Activated gamma-delta T cell treated with Interleukin-2 at 50 U/mL for 16 hours (primary cell): ENCODE measurements around the gene HBE1.
"Not testable (repeated sequence)": the region's sequence is repeated elsewhere in the genome, so short reads cannot be mapped to it uniquely, and the experiment has no call there.

Source experiments
- DNase-seq: peaks from one replicate; pipeline ENCODE4 v3.0.0-alpha.2; 2020

HBE1 gene

DNA sequence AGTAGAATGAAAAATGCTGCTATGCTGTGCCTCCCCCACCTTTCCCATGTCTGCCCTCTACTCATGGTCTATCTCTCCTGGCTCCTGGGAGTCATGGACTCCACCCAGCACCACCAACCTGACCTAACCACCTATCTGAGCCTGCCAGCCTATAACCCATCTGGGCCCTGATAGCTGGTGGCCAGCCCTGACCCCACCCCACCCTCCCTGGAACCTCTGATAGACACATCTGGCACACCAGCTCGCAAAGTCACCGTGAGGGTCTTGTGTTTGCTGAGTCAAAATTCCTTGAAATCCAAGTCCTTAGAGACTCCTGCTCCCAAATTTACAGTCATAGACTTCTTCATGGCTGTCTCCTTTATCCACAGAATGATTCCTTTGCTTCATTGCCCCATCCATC is 14.9 kb upstream of the HBE1 start:
- no peak for DNase-seq

DNA sequence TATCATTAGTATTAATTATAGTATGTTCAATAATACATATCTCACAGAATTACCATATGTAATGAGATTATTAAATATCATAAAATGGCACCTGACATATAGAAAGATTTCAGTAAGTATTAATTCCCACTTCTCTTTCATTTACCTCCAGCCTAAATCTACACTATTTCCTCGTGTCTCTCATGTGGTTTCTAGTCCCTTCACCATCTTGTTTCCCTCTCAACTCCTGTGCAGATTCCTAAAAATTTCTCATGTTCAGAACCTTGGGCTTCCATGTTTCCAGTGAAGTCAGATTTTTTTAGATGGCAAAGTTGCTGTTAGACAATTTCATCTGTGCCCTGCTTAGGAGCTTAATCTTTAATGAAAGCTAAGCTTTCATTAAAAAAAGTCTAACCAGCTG is 14.1 kb upstream of the HBE1 start:
- DNase-seq, result no peak

DNA sequence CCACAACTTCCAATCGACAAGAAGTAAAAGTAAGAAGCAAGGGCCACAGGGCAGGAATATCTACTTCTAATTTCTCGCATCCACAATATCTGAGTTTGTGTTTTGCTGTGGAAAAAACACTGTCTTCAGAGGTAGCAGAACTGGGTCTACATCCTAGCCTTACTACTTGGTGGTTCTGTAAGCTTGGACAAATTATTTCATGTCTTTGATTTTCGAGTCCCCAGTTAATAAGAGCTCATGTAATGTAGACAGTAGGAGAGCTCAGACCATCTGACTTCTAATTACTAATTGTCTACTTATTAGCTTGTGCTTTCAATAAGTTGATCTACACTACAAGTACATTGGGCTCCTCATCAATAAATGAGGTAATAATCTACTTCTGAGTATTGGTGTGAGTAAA is 13.3 kb upstream of the HBE1 start:
- no peak for DNase-seq

DNA sequence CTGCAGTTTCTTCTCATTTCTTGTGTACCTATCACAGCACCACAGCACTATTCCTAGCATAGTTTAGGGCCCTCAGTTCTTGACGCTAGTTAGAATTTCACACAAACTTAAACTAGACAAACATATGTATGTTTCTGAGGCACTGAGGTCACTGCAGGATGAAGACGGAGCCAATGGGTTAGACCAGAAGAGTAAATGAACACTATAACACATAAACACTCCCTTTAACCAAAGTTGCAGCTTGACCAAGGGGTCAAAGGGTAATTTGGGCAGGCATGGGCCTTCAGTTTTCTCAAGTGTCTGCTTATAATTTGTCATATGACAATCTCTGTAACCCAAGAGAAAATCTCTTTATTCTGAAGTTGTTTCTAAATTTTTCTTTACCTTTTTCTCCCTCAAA is 12.9 kb upstream of the HBE1 start:
- DNase-seq, result no peak

DNA sequence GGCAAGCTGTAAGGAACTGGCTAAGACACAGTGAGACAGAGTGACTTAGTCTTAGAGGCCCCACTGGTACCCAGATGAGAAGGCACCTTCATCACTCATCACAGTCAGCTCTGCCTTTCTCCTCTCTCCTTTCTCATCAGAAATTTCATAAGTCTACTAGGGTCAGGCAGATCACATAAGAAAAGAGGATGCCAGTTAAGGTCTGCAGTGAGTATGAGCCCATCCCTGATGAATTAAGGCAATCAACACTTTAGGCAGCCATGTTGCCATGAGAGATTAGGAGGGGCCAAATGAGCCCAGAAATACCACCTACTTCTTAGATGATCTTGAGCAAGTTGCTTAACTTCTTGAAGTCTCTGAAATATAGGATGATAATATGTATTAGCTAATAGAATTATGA is 11.9 kb upstream of the HBE1 start:
- DNase-seq, result no peak

DNA sequence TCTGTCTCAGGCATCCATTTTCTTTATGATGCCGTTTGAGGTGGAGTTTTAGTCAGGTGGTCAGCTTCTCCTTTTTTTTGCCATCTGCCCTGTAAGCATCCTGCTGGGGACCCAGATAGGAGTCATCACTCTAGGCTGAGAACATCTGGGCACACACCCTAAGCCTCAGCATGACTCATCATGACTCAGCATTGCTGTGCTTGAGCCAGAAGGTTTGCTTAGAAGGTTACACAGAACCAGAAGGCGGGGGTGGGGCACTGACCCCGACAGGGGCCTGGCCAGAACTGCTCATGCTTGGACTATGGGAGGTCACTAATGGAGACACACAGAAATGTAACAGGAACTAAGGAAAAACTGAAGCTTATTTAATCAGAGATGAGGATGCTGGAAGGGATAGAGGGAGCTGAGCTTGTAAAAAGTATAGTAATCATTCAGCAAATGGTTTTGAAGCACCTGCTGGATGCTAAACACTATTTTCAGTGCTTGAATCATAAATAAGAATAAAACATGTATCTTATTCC is 10.9 kb upstream of the HBE1 start:
- no peak for DNase-seq

DNA sequence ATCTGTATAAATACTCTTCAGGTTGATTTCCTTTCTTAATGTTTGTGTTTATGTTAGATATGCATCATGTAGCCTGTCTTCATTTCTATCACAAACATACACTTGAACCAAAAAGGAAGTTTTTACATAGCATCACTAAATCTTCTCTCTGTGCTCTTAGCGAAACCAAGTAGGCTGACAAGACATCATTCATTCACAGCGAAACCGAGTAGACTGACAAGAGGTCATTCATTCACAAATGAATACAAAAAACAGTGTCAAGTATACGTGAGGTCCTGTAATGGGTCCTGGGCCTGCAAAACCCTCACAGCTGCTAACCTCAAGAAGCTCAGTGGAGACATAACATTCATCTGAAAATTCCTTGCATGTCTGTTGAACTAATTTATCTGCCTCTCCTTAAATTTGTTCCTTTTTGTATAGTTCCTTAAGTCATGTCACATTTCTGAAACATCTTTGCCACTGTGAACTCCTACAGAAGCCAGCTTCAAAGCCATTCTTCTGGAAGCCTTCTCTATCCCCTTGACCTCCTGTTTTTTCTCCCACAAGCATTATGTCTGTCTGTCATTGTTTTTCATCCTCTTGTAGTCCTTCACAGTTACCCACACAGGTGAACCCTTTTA is 9.8 kb upstream of the HBE1 start:
- no peak for DNase-seq

DNA sequence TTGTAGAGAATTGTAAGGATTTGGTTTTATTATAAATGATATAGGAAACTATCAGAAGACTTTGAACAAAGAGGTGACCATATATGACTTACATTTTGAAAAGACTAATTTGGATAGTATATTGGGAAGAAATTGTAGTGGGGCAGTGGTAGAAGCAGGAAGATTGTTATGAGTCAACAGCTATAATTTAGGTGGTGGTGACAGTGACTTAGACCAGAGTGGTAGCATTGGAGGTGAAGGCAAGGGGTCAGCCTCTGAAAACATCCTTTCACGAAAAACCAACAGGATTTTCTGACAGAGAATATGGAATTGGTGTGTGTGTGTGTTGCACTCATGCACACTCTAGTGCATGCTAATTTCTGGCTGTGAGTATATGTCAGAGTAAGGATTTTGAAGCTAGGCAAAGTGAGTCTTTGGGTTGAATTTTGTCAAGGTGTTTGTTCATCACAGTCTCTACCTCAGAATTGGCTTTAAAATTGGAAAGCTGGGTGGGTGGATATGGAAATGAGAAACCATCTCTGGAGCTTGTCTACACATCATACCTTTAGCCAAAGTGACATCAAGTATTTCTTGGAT is 8.2 kb upstream of the HBE1 start:
- DNase-seq, result no peak

DNA sequence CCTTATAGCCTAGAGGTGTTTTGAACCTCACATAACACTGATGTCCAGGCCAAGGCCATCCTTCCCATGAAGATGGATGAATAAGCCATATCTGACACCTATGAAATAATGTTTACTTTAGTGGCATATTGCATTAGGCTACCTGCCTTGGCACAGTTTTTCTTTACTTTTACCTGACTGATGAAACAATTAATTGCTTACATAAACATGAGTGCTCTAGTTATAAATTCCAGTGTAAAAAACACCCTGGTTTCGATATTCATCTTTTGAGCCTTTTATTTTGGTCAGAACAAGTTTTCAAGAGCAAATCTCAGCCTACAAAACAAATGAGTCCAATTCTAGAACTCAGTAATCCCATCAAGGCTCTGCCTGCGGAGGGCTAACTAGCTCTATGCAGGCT is 7.0 kb upstream of the HBE1 start:
- no peak for DNase-seq

DNA sequence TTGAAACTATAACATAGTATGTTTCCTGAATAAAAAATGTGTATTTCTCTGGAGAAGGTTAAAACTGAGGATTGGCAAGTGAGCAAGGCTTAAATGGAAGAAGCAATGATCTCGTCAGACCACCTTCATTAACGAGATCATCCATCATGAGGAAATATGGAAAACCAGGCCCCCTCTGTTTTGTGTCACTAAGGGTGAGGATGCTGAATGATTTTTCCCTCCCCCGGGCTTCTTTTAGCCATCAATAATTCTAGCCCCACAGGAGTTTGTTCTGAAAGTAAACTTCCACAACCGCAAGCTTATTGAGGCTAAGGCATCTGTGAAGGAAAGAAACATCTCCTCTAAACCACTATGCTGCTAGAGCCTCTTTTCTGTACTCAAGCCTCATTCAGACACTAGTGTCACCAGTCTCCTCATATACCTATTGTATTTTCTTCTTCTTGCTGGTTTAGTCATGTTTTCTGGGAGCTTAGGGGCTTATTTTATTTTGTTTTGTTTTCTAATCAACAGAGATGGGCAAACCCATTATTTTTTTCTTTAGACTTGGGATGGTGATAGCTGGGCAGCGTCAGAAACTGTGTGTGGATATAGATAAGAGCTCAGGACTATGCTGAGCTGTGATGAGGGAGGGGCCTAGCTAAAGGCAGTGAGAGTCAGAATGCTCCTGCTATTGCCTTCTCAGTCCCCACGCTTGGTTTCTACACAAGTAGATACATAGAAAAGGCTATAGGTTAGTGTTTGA is 5.8 kb upstream of the HBE1 start:
- no peak for DNase-seq

DNA sequence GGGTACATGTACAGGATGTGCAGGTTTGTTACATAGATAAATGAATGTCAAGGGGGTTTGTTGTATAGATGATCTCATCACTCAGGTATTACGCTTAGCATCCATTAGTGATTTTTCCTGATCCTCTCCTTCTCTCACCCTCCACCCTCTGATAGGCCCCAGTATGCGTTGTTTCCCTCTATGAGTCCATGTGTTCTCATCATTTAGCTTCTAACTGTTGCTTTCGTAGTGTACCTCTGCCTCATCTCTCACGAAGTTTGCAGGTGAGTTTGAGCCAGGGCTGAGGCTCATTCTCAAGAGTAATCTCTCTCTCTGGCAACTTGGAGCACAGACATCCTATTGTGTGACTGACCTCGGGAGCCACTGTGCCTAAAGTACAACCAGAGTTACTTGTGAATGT is 4.7 kb upstream of the HBE1 start:
- no peak for DNase-seq

DNA sequence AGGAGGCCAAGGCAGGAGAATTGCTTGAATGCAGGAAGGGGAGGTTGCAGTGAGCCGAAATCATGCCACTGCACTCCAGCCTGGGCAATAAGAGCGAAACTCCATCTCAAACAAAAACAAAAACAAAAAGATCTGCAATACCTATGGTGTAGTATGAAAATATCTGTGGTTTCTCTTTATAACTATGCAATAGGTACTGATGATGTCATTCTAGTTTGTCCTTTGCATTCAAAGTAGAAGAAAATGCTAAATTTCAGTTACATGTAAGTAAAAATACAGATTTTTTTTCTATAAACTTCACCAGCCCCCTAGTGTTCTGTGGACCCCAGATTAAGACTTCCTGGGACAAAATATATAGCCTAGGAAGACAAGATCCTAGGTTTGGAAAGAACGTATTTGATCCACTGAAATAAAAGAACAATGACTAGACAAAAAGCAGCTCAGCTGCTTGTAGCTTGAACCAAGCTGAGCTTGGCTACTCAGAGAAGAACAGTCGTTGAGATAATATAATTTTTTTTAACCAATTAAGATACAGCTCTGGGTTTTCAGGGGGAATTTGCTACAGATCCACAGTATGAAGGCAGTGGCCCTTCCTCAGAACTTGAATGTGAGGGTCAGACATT is 2.8 kb upstream of the HBE1 start:
- no peak for DNase-seq

DNA sequence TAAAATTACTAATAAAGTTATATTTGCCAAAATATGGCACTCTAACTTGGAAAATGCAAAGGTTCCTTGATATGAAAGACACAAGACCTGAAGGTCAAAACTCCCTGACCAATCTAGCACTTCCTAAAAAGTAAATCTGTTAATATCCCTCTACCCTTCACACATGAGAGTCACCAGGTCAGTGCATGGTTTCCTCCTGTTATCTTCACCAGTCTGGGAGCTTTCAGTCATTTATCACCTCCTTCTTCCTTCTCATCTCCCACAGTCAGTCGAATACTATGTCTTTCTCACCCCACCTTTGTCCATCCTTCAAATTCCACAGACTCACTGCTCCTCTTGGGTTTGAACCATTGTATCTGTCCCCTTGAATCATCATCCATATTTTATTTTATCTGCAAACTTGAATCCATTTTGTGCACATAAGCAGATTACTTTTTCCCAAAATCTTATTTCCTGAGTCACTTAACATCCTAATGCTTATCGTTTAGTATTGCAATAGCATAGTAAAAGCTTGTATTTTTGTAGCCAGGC is 2.6 kb downstream of the HBE1 start:
- DNase-seq, result no peak

DNA sequence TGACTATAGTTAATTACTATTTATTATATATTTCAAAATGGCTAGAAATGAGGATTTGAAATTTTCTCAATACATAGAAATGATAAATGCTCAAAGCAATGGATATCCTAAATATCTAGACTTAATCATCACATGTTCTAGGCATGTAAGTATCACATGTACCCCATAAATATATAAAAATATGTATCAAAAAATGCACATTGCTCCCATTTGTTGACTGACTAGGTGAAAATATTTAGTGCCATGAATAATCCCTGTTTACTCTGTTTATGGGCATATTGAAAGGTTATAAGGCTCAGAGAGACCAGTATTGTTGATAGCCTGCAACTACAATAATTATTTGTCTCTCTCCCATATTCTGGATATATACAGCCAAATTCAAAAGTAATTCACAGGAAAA is 3.1 kb downstream of the HBE1 start:
- DNase-seq, result no peak

DNA sequence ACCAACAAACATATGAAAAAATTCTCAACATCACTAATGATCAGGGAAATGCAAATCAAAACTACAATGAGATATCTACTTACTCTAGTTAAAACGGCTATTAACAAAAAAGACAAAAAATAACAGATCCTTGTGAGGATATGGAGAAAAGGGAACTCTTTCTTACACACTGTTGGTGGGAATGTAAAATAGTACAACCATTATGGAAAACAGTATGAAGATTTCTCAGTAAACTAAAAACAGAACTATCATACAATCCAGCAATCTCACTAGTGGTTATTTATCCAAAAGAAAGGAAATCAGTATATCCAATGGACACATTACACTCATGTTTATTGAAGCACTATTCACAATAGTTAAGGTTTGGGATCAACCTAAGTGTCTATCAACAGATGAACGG is 3.9 kb downstream of the HBE1 start:
- DNase-seq, result no peak

DNA sequence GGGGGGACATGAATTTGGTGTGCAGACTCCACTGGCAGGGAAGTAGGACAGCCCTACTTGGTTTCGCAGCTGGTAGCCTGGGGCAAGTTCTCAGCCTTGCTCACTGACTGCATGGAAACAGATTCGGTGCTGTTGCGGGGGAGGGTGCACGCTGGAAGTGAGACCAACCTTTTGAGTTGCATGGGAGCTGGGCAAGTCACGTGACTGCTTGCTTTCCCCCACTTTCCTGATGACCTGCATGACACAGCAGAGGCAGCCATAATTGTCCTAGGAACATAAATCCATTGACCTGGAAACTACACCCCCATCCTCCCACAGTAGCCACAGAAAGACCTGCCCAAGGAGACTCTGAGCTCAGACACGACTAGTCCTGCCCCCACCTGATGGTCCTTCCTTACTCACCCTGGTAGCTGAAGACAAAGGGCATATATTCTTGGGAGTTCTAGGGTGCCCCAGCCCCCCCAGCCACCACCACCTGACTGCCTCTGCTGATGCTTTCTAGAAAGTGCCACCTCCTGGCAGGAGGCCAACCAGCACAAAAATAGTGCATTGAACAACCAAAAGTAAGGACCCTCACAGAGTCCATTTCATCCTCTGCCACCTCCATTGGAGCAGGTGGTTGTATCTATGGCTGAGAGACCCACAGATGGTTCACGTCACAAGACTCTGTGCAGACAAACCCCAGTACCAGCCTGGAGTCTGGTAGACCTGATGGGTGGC is 11.0 kb downstream of the HBE1 start:
- no peak for DNase-seq

DNA sequence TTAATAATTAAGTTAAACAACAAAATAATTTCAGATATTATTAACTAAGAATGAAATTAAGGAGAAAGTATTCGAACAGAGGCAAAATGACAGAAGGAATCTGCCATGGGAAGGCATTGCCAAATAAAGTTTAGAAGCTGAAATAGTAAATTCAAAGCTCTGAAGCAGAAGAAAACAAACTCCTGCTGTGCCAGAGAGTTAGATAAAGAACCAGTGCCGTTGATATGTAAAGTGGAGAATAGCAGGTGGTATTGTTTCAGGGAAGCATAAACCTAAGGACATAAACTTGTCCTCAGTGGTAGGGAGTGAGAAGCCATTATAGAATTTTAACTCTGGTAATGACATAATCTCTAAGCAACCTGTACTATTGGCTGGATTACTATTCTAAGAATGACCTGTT is 12.4 kb downstream of the HBE1 start:
- no peak for DNase-seq

DNA sequence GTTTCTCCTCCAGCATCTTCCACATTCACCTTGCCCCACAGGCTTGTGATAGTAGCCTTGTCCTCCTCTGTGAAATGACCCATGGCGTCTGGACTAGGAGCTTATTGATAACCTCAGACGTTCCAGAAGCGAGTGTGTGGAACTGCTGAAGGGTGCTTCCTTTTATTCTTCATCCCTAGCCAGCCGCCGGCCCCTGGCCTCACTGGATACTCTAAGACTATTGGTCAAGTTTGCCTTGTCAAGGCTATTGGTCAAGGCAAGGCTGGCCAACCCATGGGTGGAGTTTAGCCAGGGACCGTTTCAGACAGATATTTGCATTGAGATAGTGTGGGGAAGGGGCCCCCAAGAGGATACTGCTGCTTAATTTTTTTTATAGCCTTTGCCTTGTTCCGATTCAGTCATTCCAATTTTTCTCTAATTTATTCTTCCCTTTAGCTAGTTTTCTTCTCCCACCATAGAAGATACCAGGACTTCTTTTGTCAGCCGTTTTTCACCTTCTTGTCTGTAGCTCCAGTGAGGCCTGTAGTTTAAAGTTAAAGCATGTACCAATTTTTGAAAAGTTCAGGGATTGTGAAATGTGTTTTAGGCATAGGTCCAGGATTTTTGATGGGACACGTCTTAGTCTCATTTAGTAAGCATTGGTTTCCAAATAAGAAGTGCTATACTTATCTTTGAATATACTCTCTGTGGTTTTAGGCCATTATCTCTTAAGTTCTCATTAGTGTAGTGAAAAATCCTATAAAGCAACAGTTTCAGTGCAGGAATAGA is 14.9 kb downstream of the HBE1 start, which contains the start of gene HBG2:
HBG2 (minus strand) TSS at position 136 of the 768 bp plus-strand sequence; CDS start at position 83, 53 bp downstream.
- not testable (repeated sequence) for DNase-seq

DNA sequence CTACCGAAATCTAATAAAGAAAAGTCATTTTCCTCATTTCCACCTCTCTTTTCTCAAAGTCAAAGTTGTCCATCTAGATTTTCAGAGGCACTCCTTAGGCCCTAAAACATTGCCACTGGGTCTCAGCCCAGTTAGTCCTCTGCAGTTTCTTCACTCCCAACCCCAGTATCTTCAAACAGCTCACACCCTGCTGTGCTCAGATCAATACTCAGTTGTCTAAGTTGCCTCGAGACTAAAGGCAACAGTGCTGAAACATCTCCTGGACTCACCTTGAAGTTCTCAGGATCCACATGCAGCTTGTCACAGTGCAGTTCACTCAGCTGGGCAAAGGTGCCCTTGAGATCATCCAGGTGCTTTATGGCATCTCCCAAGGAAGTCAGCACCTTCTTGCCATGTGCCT is 15.7 kb downstream of the HBE1 start:
- DNase-seq, result not testable (repeated sequence)

DNA sequence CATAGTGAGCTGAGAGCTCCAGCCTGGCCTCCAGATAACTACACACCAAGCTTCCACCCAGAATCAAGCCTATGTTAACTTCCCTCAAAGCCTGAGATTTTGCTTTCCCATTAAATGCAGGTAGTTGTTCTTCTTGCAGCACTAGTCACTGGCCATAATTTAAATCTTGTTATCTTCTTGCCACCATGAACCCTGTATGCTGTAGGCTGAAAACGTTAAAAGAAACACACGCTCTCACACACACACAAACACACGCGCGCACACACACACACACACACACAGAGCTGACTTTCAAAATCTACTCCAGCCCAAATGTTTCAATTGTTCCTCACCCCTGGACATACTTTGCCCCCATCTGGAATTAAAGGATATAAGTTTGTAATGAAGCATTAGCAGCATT is 16.3 kb downstream of the HBE1 start:
- not testable (repeated sequence) for DNase-seq

DNA sequence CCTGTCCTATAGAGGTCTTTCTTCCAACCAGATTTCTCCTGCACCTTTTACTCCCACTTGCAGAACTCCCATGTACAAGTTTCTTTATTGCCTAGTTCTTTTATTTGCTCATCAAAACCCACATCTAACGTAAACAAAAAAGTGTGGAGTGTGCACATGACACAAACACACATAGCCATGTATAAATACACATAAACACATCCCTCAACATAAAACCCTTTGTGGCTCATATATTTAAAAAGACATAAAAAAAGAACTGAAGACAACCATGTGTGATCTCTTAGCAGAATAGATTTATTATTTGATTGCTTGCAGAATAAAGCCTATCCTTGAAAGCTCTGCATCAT is 16.9 kb downstream of the HBE1 start:
- DNase-seq, result no peak
